Left colon (tissue), 2 donors: ENCODE data around the gene TRAP1. TPM values are rescaled to one million over a fixed set of nuclear protein-coding genes. Genes with fewer than 3 reads are reported as not detected.

Source experiments
- ATAC-seq: fragments of 200-7000 bp; cut with Tn5 transposase; one replicate; pipeline ENCODE4 v1.9.1; 2020; ENCODE audit warnings: mild to moderate bottlenecking, moderate library complexity
- DNase-seq, 2 donors: peaks; one replicate each; pipeline ENCODE4 v3.0.0-alpha.2; 2020
- intact Hi-C, 2 donors: fragments of 100-400 bp; cut with DNase I in 1 of 2; cut with micrococcal nuclease in 1 of 2; formaldehyde crosslinking; loops; one replicate each; pipeline versions ENCODE4 v1.11.2 to v1.14.0; 2022; cut with DNase I, micrococcal nuclease
- total RNA-seq, 2 donors: library from RNA; stranded (reverse); fragmentation: NEBNext Ultra II Directional; extraction: Animal tissue kit (Norgen Biotek cat#: 25700); gene quantifications; one replicate each; pipeline ENCODE4 v1.2.1, GENCODE V29; 2021
- donor health status: DM: no; HTN: no; CAD: no.
- donor health status: DM: yes; HTN: yes; CAD: no.

TRAP1 gene
- total RNA-seq, 2 donors from 2014 or later, result 71.2 to 98.5 TPM

GRCh38 chr16:3689731-3690130 lies 27.6 kb downstream of the TRAP1 start:
- no peak for ATAC-seq
- intact Hi-C loops, result loop anchor here in 1 of 2 donors (10.0 kb wide), 1 partner anchor 185 kb away; no protein-coding TSS in a partner anchor
- DNase-seq, result no peak

- intact Hi-C loops, result no loop called here
- DNase-seq (no peak), ATAC-seq (no peak)
These were observed 29.5 kb downstream of the TRAP1 start for GRCh38 chr16:3687792-3688191.

- intact Hi-C loops, result no loop called here
- ATAC-seq (no peak), DNase-seq (no peak)
These were observed 30.3 kb downstream of the TRAP1 start for GRCh38 chr16:3687021-3687420.

GRCh38 chr16:3681206-3681605 lies 36.1 kb downstream of the TRAP1 start:
- intact Hi-C loops, result no loop called here
- ATAC-seq (no peak), DNase-seq (no peak)

GRCh38 chr16:3677994-3678393 lies 39.3 kb downstream of the TRAP1 start:
- ATAC-seq (no peak), DNase-seq (no peak)
- intact Hi-C loops, result no loop called here

- no peak for DNase-seq
- no peak for ATAC-seq
- intact Hi-C loops, result no loop called here
These were observed 41.7 kb downstream of the TRAP1 start for GRCh38 chr16:3675601-3676130.

GRCh38 chr16:3674513-3675295 lies 42.6 kb downstream of the TRAP1 start:
- intact Hi-C loops, result no loop called here
- ATAC-seq (no peak), DNase-seq (no peak)

GRCh38 chr16:3673676-3674377 lies 43.5 kb downstream of the TRAP1 start:
- intact Hi-C loops, result no loop called here
- DNase-seq, result no peak

GRCh38 chr16:3673201-3673600 lies 44.1 kb downstream of the TRAP1 start:
- intact Hi-C loops, result no loop called here
- DNase-seq (no peak), ATAC-seq (no peak)

More at GRCh38 chr16:3673676-3674377, 43.5 kb downstream of the TRAP1 start:
- ATAC-seq, result no peak

- intact Hi-C loops, result no loop called here
- ATAC-seq (no peak), DNase-seq (no peak)
These were observed 44.7 kb downstream of the TRAP1 start for GRCh38 chr16:3672571-3673041.

GRCh38 chr16:3671424-3671823 lies 45.9 kb downstream of the TRAP1 start:
- DNase-seq, result no peak
- peak; percentile 5 for ATAC-seq
- intact Hi-C loops, result no loop called here

GRCh38 chr16:3670711-3671110 lies 46.6 kb downstream of the TRAP1 start:
- DNase-seq, result no peak
- intact Hi-C loops, result no loop called here
- ATAC-seq, result no peak

GRCh38 chr16:3669082-3669481 lies 48.2 kb downstream of the TRAP1 start:
- intact Hi-C loops, result no loop called here
- no peak for ATAC-seq
- DNase-seq, result no peak

- intact Hi-C loops, result no loop called here
- no peak for ATAC-seq
- no peak for DNase-seq
These were observed 48.7 kb downstream of the TRAP1 start for GRCh38 chr16:3668626-3669025.

- DNase-seq (no peak), ATAC-seq (peak; percentile 39)
- intact Hi-C loops, result no loop called here
These were observed 51.8 kb downstream of the TRAP1 start for GRCh38 chr16:3665508-3665907.

GRCh38 chr16:3664187-3664896 lies 53.0 kb downstream of the TRAP1 start:
- intact Hi-C loops, result no loop called here
- ATAC-seq, result no peak
- no peak for DNase-seq

- intact Hi-C loops, result no loop called here
- ATAC-seq, result no peak
- no peak for DNase-seq
These were observed 54.7 kb downstream of the TRAP1 start for GRCh38 chr16:3662601-3663000.

- no peak for DNase-seq
- intact Hi-C loops, result no loop called here
- ATAC-seq, result no peak
These were observed 55.4 kb downstream of the TRAP1 start for GRCh38 chr16:3661922-3662321.

- ATAC-seq, result no peak
- DNase-seq, result no peak
- intact Hi-C loops, result no loop called here
These were observed 56.0 kb downstream of the TRAP1 start for GRCh38 chr16:3661311-3661710.
